GM19328 (cell line): Measurements from ENCODE around the gene JPH2.

Source experiments
- ATAC-seq: cut with Tn5 transposase; IDR thresholded peaks from one replicate; pipeline ENCODE4 v1.9.1; 2021; ENCODE audit warnings: mild to moderate bottlenecking, moderate library complexity; ENCODE audit not compliant: unreplicated experiment

The JPH2 gene

GRCh38 chr20:44104798-44105517 lies 82.0 kb downstream of the JPH2 start:
- ATAC-seq, result no peak

- no peak for ATAC-seq
Measured at GRCh38 chr20:44102582-44102981, 84.4 kb downstream of the JPH2 start.

GRCh38 chr20:44099832-44100231 lies 87.2 kb downstream of the JPH2 start:
- ATAC-seq, result no peak

GRCh38 chr20:44098657-44099056 lies 88.3 kb downstream of the JPH2 start:
- no peak for ATAC-seq

GRCh38 chr20:44098256-44098630 lies 88.7 kb downstream of the JPH2 start:
- ATAC-seq, result no peak

- ATAC-seq, result no peak
Measured at GRCh38 chr20:44097521-44098255, 89.3 kb downstream of the JPH2 start.

- no peak for ATAC-seq
Measured at GRCh38 chr20:44095831-44096230, 91.2 kb downstream of the JPH2 start.

GRCh38 chr20:44093249-44093582 lies 93.8 kb downstream of the JPH2 start:
- no peak for ATAC-seq

- ATAC-seq, result no peak
Measured at GRCh38 chr20:44092551-44093248, 94.3 kb downstream of the JPH2 start.

- no peak for ATAC-seq
Measured at GRCh38 chr20:44091026-44091425, 96.0 kb downstream of the JPH2 start.

- ATAC-seq, result no peak
Measured at GRCh38 chr20:44089987-44090674, 96.9 kb downstream of the JPH2 start.

- no peak for ATAC-seq
Measured at GRCh38 chr20:44087857-44088120, 99.2 kb downstream of the JPH2 start.

GRCh38 chr20:44087051-44087856 lies 99.7 kb downstream of the JPH2 start:
- no peak for ATAC-seq

- no peak for ATAC-seq
Measured at GRCh38 chr20:44085616-44086434, 101.2 kb downstream of the JPH2 start.

- no peak for ATAC-seq
Measured at GRCh38 chr20:44084891-44085290, 102.1 kb downstream of the JPH2 start.

- ATAC-seq, result no peak
Measured at GRCh38 chr20:44084439-44084838, 102.5 kb downstream of the JPH2 start.

- no peak for ATAC-seq
Measured at GRCh38 chr20:44083220-44083933, 103.6 kb downstream of the JPH2 start.

- ATAC-seq, result no peak
Measured at GRCh38 chr20:44081888-44082287, 105.1 kb downstream of the JPH2 start.

GRCh38 chr20:44081476-44081875 lies 105.5 kb downstream of the JPH2 start:
- ATAC-seq, result no peak
